GM12872 (cell line): ENCODE data around the gene FAM83D.

ENCODE experiments used
- CTCF ChIP-seq: IDR thresholded peaks from 3 replicates; pipeline ENCODE4 v1.5.1; 2011; ENCODE audit warnings: low read depth, mild to moderate bottlenecking, low read length, moderate library complexity; ENCODE audit not compliant: insufficient read depth

The FAM83D gene

GRCh38 chr20:38897267-38897666, 28.9 kb upstream of the FAM83D start:
- TF ChIP-seq CTCF = no peak

- no peak for TF ChIP-seq CTCF
Measured at GRCh38 chr20:38900606-38901005, 25.6 kb upstream of the FAM83D start.

GRCh38 chr20:38902601-38903000, 23.6 kb upstream of the FAM83D start:
- TF ChIP-seq CTCF = no peak

- 0 out of 3 replicates have a peak, but pooled peaks have one; percentile 2 for TF ChIP-seq CTCF
Measured at GRCh38 chr20:38903335-38903734, 22.9 kb upstream of the FAM83D start.

GRCh38 chr20:38905375-38905774, 20.8 kb upstream of the FAM83D start:
- TF ChIP-seq CTCF = no peak

GRCh38 chr20:38907918-38908677, 18.1 kb upstream of the FAM83D start:
- no peak for TF ChIP-seq CTCF

- TF ChIP-seq CTCF = no peak
Measured at GRCh38 chr20:38915355-38915754, 10.9 kb upstream of the FAM83D start.
